SIG-M5 treated with dmso at 0.1 percent for 504 hours (cell line): ENCODE results near the gene ESRRG.

Experiments
- DNase-seq: peaks from one replicate; lab custom pipeline; 2025; ENCODE audit not compliant: unreplicated experiment; lab: John Stamatoyannopoulos, UW

ESRRG gene

GRCh38 chr1:216632980-216633379, 90.2 kb downstream of the ESRRG start:
- DNase-seq, result no peak

GRCh38 chr1:216630532-216630931, 92.7 kb downstream of the ESRRG start:
- DNase-seq, result no peak

DNA sequence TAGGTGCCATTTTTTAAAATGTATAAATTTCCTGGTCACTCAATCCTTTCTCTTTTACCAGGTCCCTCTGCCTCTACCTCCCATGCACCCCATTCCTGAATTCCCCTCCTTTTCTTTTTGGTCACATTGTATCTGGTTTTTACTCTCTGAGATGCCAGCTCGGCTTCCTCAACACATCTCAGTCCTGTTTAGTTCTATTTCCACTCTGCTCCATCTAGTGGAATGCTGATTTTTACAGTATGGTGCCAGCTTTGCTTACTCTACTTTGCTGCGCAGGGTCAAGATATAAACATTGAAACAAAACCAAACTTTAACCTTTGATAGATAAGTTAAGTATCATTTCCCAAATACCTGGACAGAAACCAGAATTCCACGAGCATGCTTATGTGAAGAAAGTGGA, 96.0 kb downstream of the ESRRG start:
- DNase-seq, result no peak

DNA sequence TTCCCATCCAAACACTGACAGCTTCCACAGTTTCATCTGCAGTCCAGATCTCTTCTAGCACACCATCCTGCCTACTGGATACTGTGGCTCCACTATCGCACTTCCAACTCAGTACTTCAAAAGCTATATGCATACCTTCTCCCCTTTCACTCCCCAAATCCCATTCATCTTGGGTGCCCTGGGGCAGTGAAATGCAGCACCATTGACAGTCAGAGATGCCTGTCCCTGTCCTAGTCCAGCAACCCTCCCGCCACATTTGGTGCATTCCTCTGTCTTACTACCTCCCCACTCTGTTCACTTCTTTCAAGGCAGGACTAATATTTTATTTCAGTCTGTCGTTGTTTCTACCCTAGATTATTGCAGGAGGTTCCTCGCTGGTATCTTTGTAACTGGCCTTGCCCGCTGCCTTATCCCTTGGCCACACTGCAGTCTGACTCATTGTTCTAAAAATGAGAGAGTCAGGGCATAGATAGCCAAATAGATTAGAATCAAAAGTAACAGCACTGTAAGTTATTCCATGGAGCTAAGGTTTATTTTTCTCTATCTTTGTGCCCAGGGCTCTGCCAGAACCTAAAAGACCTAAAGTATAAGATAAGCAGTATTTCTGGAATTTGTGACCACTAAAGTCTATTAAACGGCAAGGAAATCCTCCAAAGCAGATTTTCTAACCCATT, 96.7 kb downstream of the ESRRG start:
- no peak for DNase-seq

DNA sequence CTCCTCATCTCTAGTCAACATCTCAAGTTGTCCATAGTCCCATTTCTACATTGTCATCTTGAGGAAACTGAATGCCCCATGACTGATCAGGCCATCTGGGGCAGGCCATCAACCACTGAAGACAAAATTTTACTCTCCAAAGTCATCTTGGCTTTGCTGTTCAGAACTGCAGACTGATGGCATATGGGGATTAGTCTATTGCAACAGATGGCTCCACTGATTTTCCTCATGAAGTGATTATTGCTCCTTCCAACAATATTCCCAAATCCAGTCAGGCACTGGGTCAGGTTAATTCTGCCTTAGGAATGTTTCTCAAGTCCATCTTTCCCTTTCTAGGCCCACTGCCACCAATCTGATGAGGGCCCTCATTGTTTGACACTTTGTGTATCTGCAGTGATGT, 101.7 kb downstream of the ESRRG start:
- DNase-seq, result no peak

DNA sequence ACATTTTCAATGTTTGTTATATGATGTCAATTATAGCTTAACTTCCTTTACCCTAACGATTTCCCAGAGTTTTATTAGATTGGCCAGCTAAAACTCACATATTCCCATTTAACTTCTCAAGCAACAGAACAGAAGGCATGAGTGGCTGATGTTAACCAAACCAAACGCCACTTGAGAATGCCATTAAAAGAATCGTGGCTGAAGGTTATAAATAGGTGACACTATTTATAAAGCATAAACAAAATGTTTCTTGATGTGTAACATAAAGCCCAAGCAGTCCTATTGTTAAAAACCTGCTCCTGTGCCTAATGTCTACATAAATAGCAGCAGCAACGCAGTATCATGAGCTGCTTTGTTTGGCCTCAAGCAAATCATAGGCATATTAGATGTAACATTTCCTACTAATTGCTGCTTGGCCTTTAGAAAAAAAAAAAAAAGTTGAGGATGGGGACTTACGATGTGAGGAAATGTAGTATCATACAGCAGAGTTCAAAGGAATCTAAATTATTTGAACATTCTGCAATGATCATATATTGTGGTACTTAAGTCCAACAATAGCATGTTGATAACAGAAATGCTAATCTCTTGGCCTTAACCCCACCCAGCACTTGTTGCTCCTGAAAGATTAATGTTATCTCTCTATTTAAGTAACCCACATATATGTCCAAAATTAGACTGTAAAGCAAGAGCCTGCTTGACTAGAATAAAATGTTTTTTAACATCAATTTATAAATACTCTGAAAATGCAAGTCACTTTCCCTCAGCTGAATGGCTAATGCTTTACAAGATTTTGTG, 106.0 kb downstream of the ESRRG start:
- DNase-seq, result no peak

GRCh38 chr1:216616425-216616824, 106.8 kb downstream of the ESRRG start:
- no peak for DNase-seq

- peak; percentile 42 for DNase-seq
Observed at GRCh38 chr1:216614011-216614934, 109.0 kb downstream of the ESRRG start.

DNA sequence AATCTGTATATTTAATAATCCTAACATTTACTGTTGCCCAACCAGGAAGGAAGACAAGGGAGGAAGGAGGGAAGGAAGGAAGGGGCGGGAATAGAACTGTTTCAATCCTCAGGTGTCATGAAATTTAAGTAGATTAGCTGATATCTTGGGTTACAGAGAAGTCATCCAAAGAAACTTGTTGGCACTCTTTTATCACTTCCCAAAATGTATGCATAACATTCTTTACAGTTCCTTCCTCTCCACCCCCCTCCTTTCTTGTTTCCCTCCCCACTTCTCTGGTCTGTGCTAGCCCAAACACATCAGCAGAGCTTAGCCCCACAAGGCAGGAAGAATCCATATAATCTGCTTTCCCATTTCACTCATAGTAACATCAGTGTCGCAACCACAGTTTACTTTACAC, 110.9 kb downstream of the ESRRG start:
- DNase-seq, result no peak

DNA sequence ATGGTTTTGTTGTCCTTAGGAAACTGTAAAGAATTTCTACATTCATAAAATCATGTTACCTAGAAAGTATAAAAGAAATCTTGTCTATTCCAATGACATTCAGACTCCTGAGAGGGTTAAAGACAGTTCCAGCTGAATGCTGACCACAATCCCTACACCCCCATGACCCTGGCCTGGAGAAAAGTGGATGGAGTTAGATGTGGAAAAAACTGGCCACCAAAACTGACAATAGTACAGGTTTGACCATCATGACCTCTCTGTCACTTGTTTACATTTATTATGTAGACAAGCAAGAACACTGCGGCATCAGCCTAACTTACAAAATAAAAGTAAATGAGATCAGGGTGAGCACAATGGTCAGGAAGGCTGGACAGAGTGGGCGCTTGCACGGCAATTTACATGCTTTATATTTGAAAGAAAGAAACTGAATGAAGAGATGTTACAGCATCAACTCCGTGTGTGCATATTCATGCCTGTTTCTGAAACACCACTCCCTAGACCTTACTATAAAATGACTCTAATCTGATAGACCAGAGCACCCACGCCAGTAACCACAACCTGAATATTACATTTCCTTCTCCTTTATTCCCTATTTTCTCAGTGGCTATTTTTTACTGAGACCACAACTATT, 116.0 kb downstream of the ESRRG start:
- DNase-seq, result no peak

- no peak for DNase-seq
Observed at GRCh38 chr1:216606047-216606637, 117.1 kb downstream of the ESRRG start.

GRCh38 chr1:216604771-216605170, 118.5 kb downstream of the ESRRG start:
- no peak for DNase-seq

DNA sequence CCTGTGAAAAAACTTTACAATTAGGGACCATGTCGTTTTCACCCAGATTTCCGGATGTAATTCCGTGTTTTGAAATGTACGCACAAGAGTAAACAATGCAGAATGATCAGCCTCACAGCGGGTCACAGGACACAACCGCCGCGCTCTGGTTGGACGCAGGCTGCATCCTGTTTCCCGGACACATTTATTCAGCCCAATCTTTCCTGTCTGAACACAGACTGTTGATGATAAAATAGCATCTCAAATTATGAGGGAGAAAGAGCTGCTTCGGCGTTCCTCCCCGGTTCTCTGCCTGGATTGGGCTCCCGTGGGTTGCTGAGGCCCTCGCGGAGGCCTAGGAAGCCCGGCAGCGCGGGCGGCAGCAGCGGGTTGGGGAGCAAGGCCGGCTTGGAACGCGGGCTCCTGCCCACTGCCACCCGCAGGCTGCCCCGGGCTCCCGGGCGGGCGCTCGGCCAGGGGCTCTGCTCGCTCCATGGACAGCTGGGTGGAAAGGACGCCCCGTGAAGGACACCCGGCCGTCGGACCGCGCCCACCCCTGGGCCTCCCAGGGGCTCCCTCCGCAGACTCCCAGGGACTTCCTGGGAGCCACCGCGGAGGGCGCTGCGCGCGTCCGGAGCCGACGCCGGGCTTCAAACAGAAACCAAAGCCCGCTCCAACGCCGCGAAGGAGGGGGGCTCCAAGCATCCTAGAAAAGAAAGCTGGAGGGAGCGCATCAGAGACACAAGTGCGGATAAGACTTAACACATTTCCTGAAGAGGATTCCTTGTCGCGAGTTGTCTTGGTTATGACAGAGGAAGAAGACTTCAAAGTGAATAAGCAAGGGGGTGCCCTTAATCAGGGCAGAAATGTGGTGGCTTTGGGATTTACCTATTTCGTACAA, 122.3 kb downstream of the ESRRG start:
- peak; percentile 31 for DNase-seq

- DNase-seq, result no peak
Observed at GRCh38 chr1:216599851-216600250, 123.4 kb downstream of the ESRRG start.

GRCh38 chr1:216598448-216598847, 124.8 kb downstream of the ESRRG start:
- DNase-seq, result no peak

- peak; percentile 7 for DNase-seq
Observed at GRCh38 chr1:216596281-216596862, 126.9 kb downstream of the ESRRG start.

DNA sequence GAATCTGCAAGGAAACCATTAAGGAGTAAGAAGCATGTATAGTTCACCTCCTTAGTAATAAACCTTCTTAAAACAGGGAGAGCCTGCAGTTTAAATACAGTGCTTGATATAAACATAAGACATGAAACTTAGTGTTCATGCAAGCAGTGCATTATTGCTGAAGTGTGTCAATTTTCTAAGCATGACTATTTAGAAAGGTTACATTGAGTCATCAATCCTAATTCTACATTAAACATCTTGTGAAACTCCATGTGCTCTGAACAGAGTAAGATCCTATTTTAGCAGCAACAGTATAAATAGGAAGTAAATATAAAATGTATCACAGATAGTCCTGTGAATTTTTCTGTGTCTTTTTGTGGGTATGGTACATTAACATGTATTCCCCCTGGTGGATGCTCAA, 135.5 kb downstream of the ESRRG start:
- no peak for DNase-seq

DNA sequence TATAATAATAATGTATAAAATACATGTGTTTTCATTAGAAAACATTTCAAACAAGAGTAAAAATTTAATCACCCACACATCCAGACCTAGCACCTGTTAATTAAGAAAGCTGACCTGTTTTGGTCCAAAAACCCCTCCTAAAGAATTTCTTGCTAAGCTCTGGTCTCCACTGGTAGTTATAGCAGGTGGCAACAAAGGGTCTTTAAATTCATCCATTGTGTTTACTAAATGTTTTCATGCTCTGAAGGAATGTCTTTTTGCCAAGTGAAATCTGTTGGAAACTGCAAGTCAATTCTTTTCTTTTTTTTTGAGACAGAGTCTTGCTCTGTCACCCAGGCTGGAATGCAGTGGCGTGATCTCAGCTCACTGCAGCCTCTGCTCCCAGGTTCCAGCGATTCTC, 141.1 kb downstream of the ESRRG start:
- DNase-seq, result no peak

GRCh38 chr1:216580538-216581057, 142.6 kb downstream of the ESRRG start:
- no peak for DNase-seq
